ENCODE measurements around the gene RBM24.
"Not testable (repeated sequence)": the region's sequence is repeated elsewhere in the genome, so short reads cannot be mapped to it uniquely, and the experiment has no call there.

The RBM24 gene

DNA sequence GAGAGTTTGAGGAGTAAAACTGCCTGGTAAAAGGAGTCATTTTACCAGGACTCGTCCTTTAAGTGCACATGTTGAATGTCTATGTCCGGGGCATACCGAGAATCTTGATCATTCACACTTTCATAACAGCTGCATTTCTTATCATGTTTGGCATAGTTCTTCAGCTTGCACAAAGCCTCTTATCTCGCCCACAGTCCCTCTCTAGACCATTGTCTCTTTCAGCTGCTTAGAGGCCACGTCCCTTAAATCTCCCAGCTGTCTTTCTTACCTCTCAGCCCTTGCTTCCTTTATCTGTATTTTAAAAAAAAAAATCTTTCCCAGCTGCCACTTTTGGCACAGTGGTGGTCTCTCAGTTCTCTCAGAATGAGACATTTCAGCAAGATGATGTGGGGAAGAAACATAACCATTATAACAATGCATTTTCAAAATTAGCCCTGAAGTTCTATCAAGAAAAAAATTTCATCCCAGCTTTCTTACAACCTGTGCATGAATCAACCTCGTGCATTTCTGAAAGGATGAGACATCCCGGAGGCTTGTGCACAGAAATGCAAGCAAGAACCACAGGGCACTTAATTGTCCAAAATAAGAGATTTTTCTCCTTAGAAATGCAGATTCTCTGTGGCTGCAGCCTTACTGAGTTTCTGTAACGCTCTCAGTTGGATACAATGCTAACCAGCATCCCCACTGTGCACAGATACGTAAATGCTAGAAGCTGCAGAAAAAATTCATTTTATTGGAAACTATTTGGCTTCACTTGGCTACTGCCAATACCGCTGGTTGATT lies 24.2 kb downstream of the RBM24 start:
- H3K4me3 ChIP-seq (ENCODE audit: low read depth, low read length) = no peak overlapping the region
- TF ChIP-seq, protein P1, sequence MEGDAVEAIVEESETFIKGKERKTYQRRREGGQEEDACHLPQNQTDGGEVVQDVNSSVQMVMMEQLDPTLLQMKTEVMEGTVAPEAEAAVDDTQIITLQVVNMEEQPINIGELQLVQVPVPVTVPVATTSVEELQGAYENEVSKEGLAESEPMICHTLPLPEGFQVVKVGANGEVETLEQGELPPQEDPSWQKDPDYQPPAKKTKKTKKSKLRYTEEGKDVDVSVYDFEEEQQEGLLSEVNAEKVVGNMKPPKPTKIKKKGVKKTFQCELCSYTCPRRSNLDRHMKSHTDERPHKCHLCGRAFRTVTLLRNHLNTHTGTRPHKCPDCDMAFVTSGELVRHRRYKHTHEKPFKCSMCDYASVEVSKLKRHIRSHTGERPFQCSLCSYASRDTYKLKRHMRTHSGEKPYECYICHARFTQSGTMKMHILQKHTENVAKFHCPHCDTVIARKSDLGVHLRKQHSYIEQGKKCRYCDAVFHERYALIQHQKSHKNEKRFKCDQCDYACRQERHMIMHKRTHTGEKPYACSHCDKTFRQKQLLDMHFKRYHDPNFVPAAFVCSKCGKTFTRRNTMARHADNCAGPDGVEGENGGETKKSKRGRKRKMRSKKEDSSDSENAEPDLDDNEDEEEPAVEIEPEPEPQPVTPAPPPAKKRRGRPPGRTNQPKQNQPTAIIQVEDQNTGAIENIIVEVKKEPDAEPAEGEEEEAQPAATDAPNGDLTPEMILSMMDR (IDR thresholded peaks at IDR 0.05; ENCODE audit: control insufficient read depth, extremely low read depth, insufficient read depth) = no peak
- DNase-seq (ENCODE audit: low read depth) = no peak

DNA sequence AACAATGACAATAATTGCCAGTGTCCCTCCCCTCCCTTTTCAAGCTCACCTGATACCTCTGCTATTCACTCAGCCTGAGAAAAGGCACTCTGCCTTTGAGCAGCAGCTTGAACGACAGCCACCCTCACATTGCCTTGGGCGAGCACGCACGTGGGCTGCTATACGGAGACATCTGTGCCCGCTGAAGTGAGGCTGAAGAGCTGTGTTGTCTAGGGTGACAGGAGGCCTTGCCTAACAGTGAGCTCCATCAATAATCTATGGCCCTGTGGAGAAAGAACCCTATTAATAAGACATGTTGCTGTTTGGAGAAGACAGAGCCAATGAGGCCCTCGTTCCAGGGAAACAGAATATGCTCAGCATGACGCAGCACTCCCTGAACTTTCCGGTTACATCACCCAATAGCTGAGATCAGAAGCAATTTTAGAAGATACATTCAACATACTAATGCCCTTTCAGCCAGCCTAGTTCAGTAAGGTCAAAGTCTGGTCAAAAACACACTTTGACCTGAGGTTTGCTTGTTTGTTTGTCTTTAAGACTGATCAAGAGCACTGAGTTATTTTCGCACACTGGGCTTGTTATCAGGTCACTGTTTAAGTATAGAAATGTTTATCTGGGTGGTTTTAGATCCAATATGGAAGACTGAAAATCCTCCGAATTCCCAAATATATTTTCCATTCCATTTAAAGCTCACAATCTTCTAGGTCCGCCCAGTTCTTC lies 30.6 kb downstream of the RBM24 start:
- TF ChIP-seq, protein P1 (IDR thresholded peaks at IDR 0.05; ENCODE audit: control insufficient read depth, extremely low read depth, insufficient read depth) = no peak
- no peak for DNase-seq (ENCODE audit: low read depth)
- no peak overlapping the region for H3K4me3 ChIP-seq (ENCODE audit: low read depth, low read length)

DNA sequence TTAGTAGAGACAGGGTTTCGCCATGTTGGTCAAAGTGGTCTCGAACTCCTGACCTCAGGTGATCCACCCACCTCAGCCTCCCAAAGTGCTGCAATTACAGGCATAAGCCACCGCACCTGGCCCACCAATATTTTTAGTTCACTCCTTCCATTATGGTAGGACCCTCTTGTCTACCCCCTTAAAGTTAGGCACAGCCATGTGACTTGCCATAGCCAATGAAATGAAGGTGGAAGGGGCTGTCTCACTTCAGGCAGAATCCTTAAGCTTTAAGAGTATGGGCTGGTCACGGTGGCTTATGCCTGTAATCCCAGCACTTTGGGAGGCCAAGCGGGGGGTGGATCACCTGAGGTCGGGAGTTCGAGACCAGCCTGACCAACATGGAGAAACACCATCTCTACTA lies 32.1 kb downstream of the RBM24 start:
- not testable (repeated sequence) for DNase-seq (ENCODE audit: low read depth); H3K4me3 ChIP-seq (ENCODE audit: low read depth, low read length)

DNA sequence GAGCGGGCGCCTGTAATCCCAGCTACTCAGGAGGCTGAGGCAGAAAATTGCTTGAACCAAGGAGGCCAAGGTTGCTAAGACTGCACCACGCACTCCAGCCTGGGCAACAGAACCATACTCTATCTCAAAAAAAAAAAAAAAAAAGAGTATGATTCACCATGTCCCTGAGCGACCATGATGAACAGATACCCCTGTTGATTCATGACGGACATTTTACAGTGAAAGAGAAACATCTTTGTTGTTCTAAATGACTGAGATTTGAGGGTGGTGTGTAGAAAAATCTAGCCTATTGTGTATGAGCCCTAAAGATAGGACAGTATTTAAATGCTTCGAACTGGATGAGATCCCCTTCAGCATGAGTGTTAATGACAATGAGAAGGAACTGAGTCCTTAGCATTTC lies 32.8 kb downstream of the RBM24 start:
- TF ChIP-seq, protein P1 (IDR thresholded peaks at IDR 0.05; ENCODE audit: control insufficient read depth, extremely low read depth, insufficient read depth) = no peak
- H3K4me3 ChIP-seq (ENCODE audit: low read depth, low read length) = no peak overlapping the region
- no peak for DNase-seq (ENCODE audit: low read depth)

DNA sequence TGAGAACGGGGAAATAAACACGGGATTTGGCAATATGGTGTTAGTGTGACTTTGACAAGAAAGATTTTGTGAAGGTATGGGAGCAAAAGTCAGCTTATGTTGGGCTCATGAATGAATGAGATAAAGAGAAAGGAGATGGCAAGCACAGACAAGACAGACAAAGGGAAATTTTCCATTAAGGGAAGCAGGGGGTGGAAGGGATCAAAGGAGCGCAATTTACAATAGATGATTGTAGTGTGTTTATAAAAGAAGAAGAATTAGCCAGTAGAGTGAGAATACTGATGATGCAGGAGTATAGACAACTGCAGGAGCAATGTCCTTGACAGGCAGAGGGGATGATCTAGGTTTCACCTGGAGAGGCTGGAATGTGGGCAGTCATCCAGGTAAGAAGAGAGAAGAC lies 34.1 kb downstream of the RBM24 start:
- TF ChIP-seq, protein P1 (IDR thresholded peaks at IDR 0.05; ENCODE audit: control insufficient read depth, extremely low read depth, insufficient read depth) = no peak
- no peak for DNase-seq (ENCODE audit: low read depth)
- H3K4me3 ChIP-seq (ENCODE audit: low read depth, low read length) = no peak overlapping the region

DNA sequence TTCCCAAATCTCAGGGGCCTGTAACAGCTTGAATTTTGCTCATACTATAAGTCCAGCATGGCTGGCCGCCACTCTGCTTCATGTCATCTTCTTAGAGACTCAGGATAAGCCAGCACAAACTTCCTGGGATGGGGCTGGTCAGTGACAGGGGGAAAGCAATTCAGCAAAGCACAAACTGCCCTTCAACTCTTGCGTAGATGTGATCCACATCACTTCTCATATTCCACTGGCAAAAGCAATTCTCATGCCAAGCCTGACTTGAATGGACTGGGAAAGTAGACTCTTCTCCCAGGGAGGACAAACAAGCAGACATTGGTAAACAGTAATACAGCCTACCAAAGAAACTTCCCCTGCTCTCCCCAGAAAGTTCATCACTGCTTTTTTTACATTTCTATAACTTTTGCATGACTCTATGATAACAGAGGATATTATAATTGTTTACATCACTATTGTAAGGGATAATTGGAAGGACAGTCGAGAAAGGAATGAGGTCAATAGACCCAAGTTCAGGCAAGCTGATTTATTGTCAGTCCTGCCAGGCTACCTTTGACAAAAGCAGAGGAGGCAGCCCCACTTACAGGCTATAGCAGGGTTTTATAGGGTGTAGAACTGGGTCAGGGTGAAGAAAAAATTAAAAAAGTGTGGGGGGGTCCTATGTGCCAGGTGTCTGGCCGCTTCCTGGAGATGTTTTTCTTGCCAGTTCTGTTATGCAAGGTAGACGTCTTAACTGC lies 37.4 kb downstream of the RBM24 start:
- TF ChIP-seq, protein P1 (IDR thresholded peaks at IDR 0.05; ENCODE audit: control insufficient read depth, extremely low read depth, insufficient read depth) = no peak
- DNase-seq (ENCODE audit: low read depth) = no peak
- no peak overlapping the region for H3K4me3 ChIP-seq (ENCODE audit: low read depth, low read length)

DNA sequence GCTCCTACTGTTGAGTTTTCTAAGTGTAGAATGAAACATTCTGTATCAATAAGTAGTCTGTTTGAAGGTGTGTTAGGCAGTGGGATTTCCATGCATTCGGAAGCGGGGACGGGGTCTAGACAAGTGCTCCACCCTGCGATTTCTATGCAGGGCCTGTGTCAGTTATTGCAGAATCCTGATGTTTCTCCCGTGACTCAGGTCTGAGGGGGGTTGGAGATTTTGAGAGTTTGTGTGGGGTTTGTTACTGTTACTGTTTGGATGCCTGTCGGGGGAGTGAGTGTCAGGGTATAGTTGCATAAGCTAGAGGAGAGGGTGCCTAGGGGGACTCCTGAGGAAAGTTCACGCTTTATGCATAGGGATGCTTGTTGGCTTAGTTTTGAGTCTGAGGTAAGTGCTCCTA lies 39.1 kb downstream of the RBM24 start:
- H3K4me3 ChIP-seq (ENCODE audit: low read depth, low read length); DNase-seq (ENCODE audit: low read depth): not testable (repeated sequence)
